Fibroblast of lung (primary cell): ENCODE results near the gene KCNH1. TPM values are rescaled to one million over a fixed set of nuclear protein-coding genes. Genes with fewer than 3 reads are reported as not detected.

Source experiments
- DNase-seq, 2 donors: peaks; one replicate each; pipeline versions ENCODE4 v3.0.0 to v3.0.0-alpha.2; 2010; ENCODE audit warnings: low read depth in 2 of 2
- H2AFZ ChIP-seq: 2 replicates; pipeline ENCODE4 v1.5.1; 2012; ENCODE audit warnings: low read length, control low read depth, inconsistent platforms
- H3K27ac ChIP-seq: 2 replicates; pipeline ENCODE4 v1.5.1; 2011; ENCODE audit warnings: low read length, control low read depth; ENCODE audit not compliant: insufficient read depth
- H3K27me3 ChIP-seq: 2 replicates; pipeline ENCODE4 v1.5.1; 2011; ENCODE audit warnings: mild to moderate bottlenecking, low read length; ENCODE audit not compliant: control insufficient read depth, insufficient read depth
- H3K36me3 ChIP-seq: 2 replicates; pipeline ENCODE4 v1.5.1; 2011; ENCODE audit warnings: low read length; ENCODE audit not compliant: control insufficient read depth, insufficient read depth
- H3K4me1 ChIP-seq: 2 replicates; pipeline ENCODE4 v1.5.1; 2011; ENCODE audit warnings: low read length; ENCODE audit not compliant: control insufficient read depth, insufficient read depth; ENCODE audit errors: extremely low read depth
- H3K4me2 ChIP-seq: 2 replicates; pipeline ENCODE4 v1.5.1; 2011; ENCODE audit warnings: low read length, control low read depth; ENCODE audit not compliant: insufficient read depth; ENCODE audit errors: extremely low read depth
- H3K4me3 ChIP-seq, 4 experiments: fragments of 200-600 bp in 1 of 4; sonication (generic) in 1 of 4; replicated peaks in 1 of 4; 2 replicates each; pipeline ENCODE4 v1.5.1; 2011 to 2016; ENCODE audit warnings: low read length in 4 of 4, low read depth in 3 of 4, mild to moderate bottlenecking in 3 of 4, control low read depth in 2 of 4, inconsistent platforms in 1 of 4, mixed read lengths in 1 of 4; ENCODE audit not compliant: insufficient read depth in 1 of 4; ENCODE audit errors: control extremely low read depth in 1 of 4
- H3K79me2 ChIP-seq: 2 replicates; pipeline ENCODE4 v1.5.1; 2012; ENCODE audit warnings: mild to moderate bottlenecking, low read length, inconsistent platforms; ENCODE audit not compliant: control insufficient read depth, insufficient read depth
- H3K9ac ChIP-seq: 2 replicates; pipeline ENCODE4 v1.5.1; 2011; ENCODE audit warnings: mild to moderate bottlenecking, low read length, control low read depth; ENCODE audit not compliant: insufficient read depth
- H3K9me3 ChIP-seq: 2 replicates; pipeline ENCODE4 v1.5.1; 2012; ENCODE audit warnings: low read depth, low read length; ENCODE audit not compliant: control insufficient read depth, insufficient read depth
- H4K20me1 ChIP-seq: 2 replicates; pipeline ENCODE4 v1.5.1; 2011; ENCODE audit warnings: low read length; ENCODE audit not compliant: control insufficient read depth, insufficient read depth; ENCODE audit errors: extremely low read depth
- CTCF ChIP-seq, 2 donors: IDR thresholded peaks in 1 of 2; conservative IDR thresholded peaks in 1 of 2; 1 replicate in 1 of 2; 2 replicates in 1 of 2; pipeline ENCODE4 v1.5.1; 2011 to 2012; ENCODE audit warnings: low read length in 2 of 2, control low read depth in 1 of 2, inconsistent platforms in 1 of 2, low read depth in 1 of 2, mild to moderate bottlenecking in 1 of 2
- EZH2 ChIP-seq: IDR thresholded peaks from 2 replicates; pipeline ENCODE4 v1.5.1; 2012; ENCODE audit warnings: low read length, control low read depth, mild to moderate bottlenecking; ENCODE audit errors: missing control alignments
- polyA plus RNA-seq, 2 donors: library from polyadenylated mRNA; depleted of rRNA in 1 of 2; stranded (reverse) in 1 of 2; unstranded in 1 of 2; fragments of >200 nt; gene quantifications; 2 replicates each; pipeline ENCODE4 v1.2.1, GENCODE V29; 2011 to 2012; ENCODE audit warnings: missing spikeins in 1 of 2
- total RNA-seq: library from RNA; depleted of rRNA; stranded (reverse); fragments of >200 nt; gene quantifications from 2 replicates; pipeline ENCODE4 v1.2.1, GENCODE V29; 2014

Gene KCNH1
- total and polyA plus RNA-seq, 2 donors (not counting 1 experiment from before 2014, with no cell fraction given): 0.17 to 1.5 TPM

DNA sequence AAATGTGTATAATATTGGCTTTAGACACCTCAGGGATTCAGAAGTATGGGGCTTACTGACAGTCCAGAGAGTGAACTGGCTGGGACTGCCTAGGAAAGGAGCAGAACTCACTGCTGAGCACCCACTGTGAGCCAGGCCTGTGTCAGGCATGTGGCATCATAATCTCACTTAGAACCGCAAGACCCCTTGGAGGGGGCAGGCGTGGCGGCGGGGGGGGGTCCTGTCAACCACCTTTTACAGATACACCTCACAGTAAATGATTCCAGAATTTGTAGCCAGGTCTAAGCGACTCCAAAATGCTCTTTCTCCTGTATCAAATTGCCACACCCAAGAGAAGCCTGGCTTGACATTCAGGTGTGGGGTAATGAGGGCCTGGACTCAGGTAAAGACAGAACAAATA, 235.5 kb downstream of the KCNH1 start:
- TF ChIP-seq EZH2 (no peak), CTCF (conservative IDR thresholded peaks at IDR 0.05 in 1 of 2, IDR thresholded peaks at IDR 0.05 in 1 of 2; ENCODE audit: low read depth in 1 of 2, low read length in 2 of 2) (no peak)
- Histone ChIP-seq H3K27ac (no peak overlapping the region), H3K9me3 (no peaks in the 10 kb centered on the region), H4K20me1 (no peaks in the 10 kb centered on the region), H3K4me3 (no peak overlapping the region), H3K79me2 (no peaks in the 10 kb centered on the region), H3K27me3 (no peaks in the 10 kb centered on the region), H3K36me3 (no peaks in the 10 kb centered on the region), H3K4me1 (no peaks in the 10 kb centered on the region), H3K9ac (no peak overlapping the region), H3K4me2 (no peak overlapping the region), H2AFZ (no peak overlapping the region)
- no peak for DNase-seq

DNA sequence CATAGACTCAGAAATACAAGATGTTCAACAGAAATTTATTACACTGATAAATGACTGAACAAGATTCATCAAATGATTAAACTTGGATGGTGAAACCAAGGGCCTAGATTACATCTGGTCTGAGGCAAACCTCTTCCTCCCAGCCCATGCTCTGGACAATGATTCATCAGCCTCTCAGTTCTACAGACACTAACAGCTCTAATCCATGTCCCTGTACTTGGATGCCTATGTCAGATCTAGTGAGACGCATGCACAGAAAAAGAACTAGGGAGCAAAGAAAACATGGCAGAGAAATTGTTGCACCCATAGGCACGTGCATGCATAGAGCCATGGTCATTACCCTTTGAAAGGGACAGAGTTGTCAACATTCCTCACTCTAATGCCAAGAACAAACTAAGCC, 250.1 kb downstream of the KCNH1 start:
- Histone ChIP-seq H3K4me2 (no peak overlapping the region), H3K27ac (no peak overlapping the region), H3K27me3 (no peaks in the 10 kb centered on the region), H2AFZ (no peak overlapping the region), H3K4me3 (no peak overlapping the region), H3K9ac (no peak overlapping the region), H3K4me1 (no peaks in the 10 kb centered on the region), H3K79me2 (no peaks in the 10 kb centered on the region), H3K36me3 (no peaks in the 10 kb centered on the region), H4K20me1 (no peaks in the 10 kb centered on the region), H3K9me3 (no peaks in the 10 kb centered on the region)
- TF ChIP-seq CTCF (conservative IDR thresholded peaks at IDR 0.05 in 1 of 2, IDR thresholded peaks at IDR 0.05 in 1 of 2; ENCODE audit: low read depth in 1 of 2, low read length in 2 of 2) (no peak), EZH2 (no peak)
- peak in 1 of 2 donors; percentile 94 for DNase-seq

- TF ChIP-seq EZH2: no peak
- no peak for TF ChIP-seq CTCF (conservative IDR thresholded peaks at IDR 0.05 in 1 of 2, IDR thresholded peaks at IDR 0.05 in 1 of 2; ENCODE audit: low read depth in 1 of 2, low read length in 2 of 2)
- H3K27me3 ChIP-seq: no peaks in the 10 kb centered on the region
- H4K20me1 ChIP-seq: no peaks in the 10 kb centered on the region
- H3K4me1 ChIP-seq: no peaks in the 10 kb centered on the region
- no peak overlapping the region for H2AFZ ChIP-seq
- no peaks in the 10 kb centered on the region for H3K79me2 ChIP-seq
- H3K27ac ChIP-seq: no peak overlapping the region
- no peak overlapping the region for H3K4me2 ChIP-seq
- peak in 1 of 2 donors; percentile 97 for DNase-seq
- H3K9me3 ChIP-seq: no peaks in the 10 kb centered on the region
- no peak overlapping the region for H3K4me3 ChIP-seq
- no peak overlapping the region for H3K9ac ChIP-seq
- H3K36me3 ChIP-seq: no peaks in the 10 kb centered on the region
Observed at GRCh38 chr1:210882414-210883221, 251.3 kb downstream of the KCNH1 start.
